Uterus (tissue), 4 donors: Measurements from ENCODE around the gene CAMSAP2. TPM values are rescaled to one million over a fixed set of nuclear protein-coding genes. Genes with fewer than 3 reads are reported as not detected.

Experiments
- DNase-seq, 2 donors: peaks; one replicate each; pipeline ENCODE4 v3.0.0-alpha.2; 2019 to 2020
- H3K27ac ChIP-seq, 2 donors: fragments of 200-600 bp; sonication (generic); 1 replicate in 1 of 2; 2 replicates in 1 of 2; pipeline ENCODE4 v1.5.1; 2016 to 2018
- H3K27me3 ChIP-seq, 2 donors: fragments of 200-600 bp; sonication (generic); one replicate each; pipeline ENCODE4 v1.5.1; 2018 to 2019; ENCODE audit warnings: control low read depth in 1 of 2
- H3K36me3 ChIP-seq, 2 donors: fragments of 200-600 bp; sonication (generic); one replicate each; pipeline ENCODE4 v1.5.1; 2019; ENCODE audit warnings: control low read depth in 1 of 2
- H3K4me1 ChIP-seq, 2 donors: fragments of 200-600 bp; sonication (generic); one replicate each; pipeline ENCODE4 v1.5.1; 2018 to 2019; ENCODE audit warnings: control low read depth in 1 of 2
- H3K4me3 ChIP-seq, 2 donors: fragments of 200-600 bp; sonication (generic); 1 replicate in 1 of 2; 2 replicates in 1 of 2; pipeline ENCODE4 v1.5.1; 2018 to 2019; ENCODE audit warnings: mild to moderate bottlenecking in 1 of 2
- H3K9me3 ChIP-seq, 2 donors: fragments of 200-600 bp; sonication (generic); one replicate each; pipeline ENCODE4 v1.5.1; 2019; ENCODE audit warnings: control low read depth in 1 of 2
- CTCF ChIP-seq, 4 experiments: fragments of 200-600 bp in 2 of 4; fragments of 450-650 bp in 2 of 4; sonication (generic) in 2 of 4; IDR thresholded peaks; one replicate each; pipeline ENCODE4 v1.5.1; 2016 to 2019; ENCODE audit warnings: antibody characterized with exemption in 4 of 4, mild to moderate bottlenecking in 2 of 4, moderate library complexity in 1 of 4
- POLR2A ChIP-seq, 2 donors: fragments of 450-650 bp; IDR thresholded peaks; one replicate each; pipeline ENCODE4 v1.6.1; 2016; ENCODE audit warnings: antibody characterized with exemption in 2 of 2, mild to moderate bottlenecking in 1 of 2, moderate library complexity in 1 of 2
- intact Hi-C: fragments of 100-400 bp; cut with DNase I; formaldehyde crosslinking; loops from one replicate; pipeline ENCODE4 v1.15.1; 2023; ENCODE audit warnings: low total_unique reads
- total RNA-seq, 4 donors: library from RNA; depleted of rRNA in 3 of 4; stranded (reverse); fragments of >200 nt in 3 of 4; gene quantifications; one replicate each; pipeline versions ENCODE4 v1.1.0 to v1.2.4, GENCODE V29; 2014 to 2023
- donor health status: DM: yes; HTN: yes; CAD: no.

CAMSAP2 gene
- total RNA-seq, 4 donors from 2014 or later, result 31.0 to 64.8 (median 47.7) TPM

- no peak overlapping the region for H3K4me3 ChIP-seq
- H3K36me3 ChIP-seq, result no peaks in the 10 kb centered on the region
- DNase-seq, result no peak
- H3K4me1 ChIP-seq, result peaks cover 0 to 10% of the 10 kb centered on the region in 2 donors
- TF ChIP-seq CTCF (IDR thresholded peaks at IDR 0.05), result no peak
- no peak for TF ChIP-seq POLR2A (IDR thresholded peaks at IDR 0.05)
- H3K27me3 ChIP-seq, result no peaks in the 10 kb centered on the region
- no peak overlapping the region for H3K27ac ChIP-seq
- intact Hi-C loops, result no loop called here
- no peaks in the 10 kb centered on the region for H3K9me3 ChIP-seq
Measured at GRCh38 chr1:200753650-200754198, 15.0 kb downstream of the CAMSAP2 start.

GRCh38 chr1:200755456-200755855 is 16.8 kb downstream of the CAMSAP2 start:
- no peak for TF ChIP-seq POLR2A (IDR thresholded peaks at IDR 0.05)
- no peak for TF ChIP-seq CTCF (IDR thresholded peaks at IDR 0.05)
- no peak for DNase-seq
- Histone ChIP-seq H3K4me3 (no peak overlapping the region), H3K36me3 (no peaks in the 10 kb centered on the region), H3K4me1 (peaks cover 0 to 6% of the 10 kb centered on the region in 2 donors), H3K27ac (no peak overlapping the region), H3K27me3 (no peaks in the 10 kb centered on the region), H3K9me3 (no peaks in the 10 kb centered on the region)
- intact Hi-C loops, result no loop called here

GRCh38 chr1:200762089-200762488 is 23.4 kb downstream of the CAMSAP2 start:
- no peak for DNase-seq
- Histone ChIP-seq H3K4me1 (peaks cover 0 to 6% of the 10 kb centered on the region in 2 donors), H3K4me3 (no peak overlapping the region), H3K27ac (no peak overlapping the region), H3K9me3 (no peaks in the 10 kb centered on the region), H3K36me3 (no peaks in the 10 kb centered on the region), H3K27me3 (no peaks in the 10 kb centered on the region)
- TF ChIP-seq POLR2A (IDR thresholded peaks at IDR 0.05) (no peak), CTCF (IDR thresholded peaks at IDR 0.05) (no peak)
- intact Hi-C loops, result no loop called here

GRCh38 chr1:200767321-200767720 is 28.6 kb downstream of the CAMSAP2 start:
- no peak for DNase-seq
- Histone ChIP-seq H3K4me1 (no peaks in the 10 kb centered on the region), H3K4me3 (no peak overlapping the region), H3K27ac (no peak overlapping the region), H3K9me3 (no peaks in the 10 kb centered on the region), H3K36me3 (no peaks in the 10 kb centered on the region), H3K27me3 (no peaks in the 10 kb centered on the region)
- intact Hi-C loops, result no loop called here
- TF ChIP-seq POLR2A (IDR thresholded peaks at IDR 0.05) (no peak), CTCF (IDR thresholded peaks at IDR 0.05) (no peak)

GRCh38 chr1:200771625-200772555 is 33.2 kb downstream of the CAMSAP2 start:
- no peaks in the 10 kb centered on the region for H3K36me3 ChIP-seq
- H3K4me3 ChIP-seq, result no peak overlapping the region
- no peak overlapping the region for H3K27ac ChIP-seq
- H3K9me3 ChIP-seq, result no peaks in the 10 kb centered on the region
- peaks cover 5 to 8% of the 10 kb centered on the region in 2 donors for H3K4me1 ChIP-seq
- TF ChIP-seq CTCF (IDR thresholded peaks at IDR 0.05) (no peak), POLR2A (IDR thresholded peaks at IDR 0.05) (no peak)
- no peak for DNase-seq
- intact Hi-C loops, result no loop called here
- H3K27me3 ChIP-seq, result no peaks in the 10 kb centered on the region
